Measurements from ENCODE around the gene ADGRL3.
"Not testable (repeated sequence)": the region's sequence is repeated elsewhere in the genome, so short reads cannot be mapped to it uniquely, and the experiment has no call there.

The ADGRL3 gene

DNA sequence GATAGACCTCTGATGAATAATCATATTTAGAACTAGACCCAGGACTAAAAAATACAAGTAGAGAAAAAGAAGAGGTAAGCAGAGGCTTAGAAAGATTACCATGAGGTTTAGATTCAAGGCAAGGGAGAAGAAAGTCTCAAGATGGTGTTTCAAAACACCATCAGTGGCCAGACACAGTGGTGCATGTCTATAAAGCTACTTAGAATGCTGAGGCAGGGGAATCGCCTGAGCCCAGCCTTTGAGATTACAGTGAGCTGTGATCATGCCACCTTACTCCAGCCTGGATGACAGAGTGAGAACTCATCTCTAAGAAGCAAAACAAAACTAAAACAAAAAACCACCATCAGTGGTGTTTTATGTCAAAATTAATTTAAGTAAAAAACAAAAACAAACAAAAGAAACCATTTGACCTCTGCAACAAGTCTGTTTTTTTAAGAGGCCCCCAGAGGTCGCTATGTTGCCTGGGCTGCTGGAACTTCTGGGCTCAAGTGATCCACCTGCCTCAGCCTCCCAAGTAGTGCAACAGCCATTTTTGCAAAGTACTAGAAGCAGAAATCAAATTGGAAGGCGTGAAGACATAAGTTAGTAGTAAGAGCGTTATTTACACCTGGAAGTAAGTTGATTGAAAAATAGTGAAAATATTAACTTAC is 784.3 kb downstream of the ADGRL3 start:
- Histone ChIP-seq H3K4me1 (ENCODE audit: insufficient read depth, poor library complexity, severe bottlenecking) (no peaks in the 10 kb centered on the region), H3K36me3 (ENCODE audit: low read depth) (no peaks in the 10 kb centered on the region), H3K27ac (ENCODE audit: poor library complexity, severe bottlenecking) (no peak overlapping the region), H3K4me3 (ENCODE audit: severe bottlenecking) (no peak overlapping the region), H3K27me3 (ENCODE audit: insufficient read depth, poor library complexity, severe bottlenecking) (no peaks in the 10 kb centered on the region), H3K9me3 (ENCODE audit: severe bottlenecking) (no peaks in the 10 kb centered on the region)
- ATAC-seq (ENCODE audit: low read depth) (no peak), DNase-seq (ENCODE audit: low spot score) (no peak)
- TF ChIP-seq CTCF (IDR thresholded peaks at IDR 0.05; ENCODE audit: poor library complexity, severe bottlenecking), result peak; percentile 14

- DNase-seq (ENCODE audit: low spot score), result no peak
- Histone ChIP-seq H3K36me3 (ENCODE audit: low read depth) (no peaks in the 10 kb centered on the region), H3K4me3 (ENCODE audit: severe bottlenecking) (no peak overlapping the region), H3K4me1 (ENCODE audit: insufficient read depth, poor library complexity, severe bottlenecking) (no peaks in the 10 kb centered on the region), H3K27ac (ENCODE audit: poor library complexity, severe bottlenecking) (no peak overlapping the region), H3K27me3 (ENCODE audit: insufficient read depth, poor library complexity, severe bottlenecking) (no peaks in the 10 kb centered on the region), H3K9me3 (ENCODE audit: severe bottlenecking) (no peaks in the 10 kb centered on the region)
- no peak for TF ChIP-seq CTCF (IDR thresholded peaks at IDR 0.05; ENCODE audit: poor library complexity, severe bottlenecking)
- no peak for ATAC-seq (ENCODE audit: low read depth)
Measured at GRCh38 chr4:61985426-61985825, 785.3 kb downstream of the ADGRL3 start.

- not testable (repeated sequence) for H3K9me3 ChIP-seq (ENCODE audit: severe bottlenecking); DNase-seq (ENCODE audit: low spot score); H3K27ac ChIP-seq (ENCODE audit: poor library complexity, severe bottlenecking); H3K27me3 ChIP-seq (ENCODE audit: insufficient read depth, poor library complexity, severe bottlenecking); H3K4me1 ChIP-seq (ENCODE audit: insufficient read depth, poor library complexity, severe bottlenecking); H3K36me3 ChIP-seq (ENCODE audit: low read depth); ATAC-seq (ENCODE audit: low read depth); H3K4me3 ChIP-seq (ENCODE audit: severe bottlenecking)
Measured at GRCh38 chr4:61986929-61987328, 786.8 kb downstream of the ADGRL3 start.

- no peak overlapping the region for H3K27ac ChIP-seq (ENCODE audit: poor library complexity, severe bottlenecking)
- no peaks in the 10 kb centered on the region for H3K4me1 ChIP-seq (ENCODE audit: insufficient read depth, poor library complexity, severe bottlenecking)
- H3K4me3 ChIP-seq (ENCODE audit: severe bottlenecking), result no peak overlapping the region
- DNase-seq (ENCODE audit: low spot score) (no peak), ATAC-seq (ENCODE audit: low read depth) (no peak)
- no peaks in the 10 kb centered on the region for H3K27me3 ChIP-seq (ENCODE audit: insufficient read depth, poor library complexity, severe bottlenecking)
- H3K9me3 ChIP-seq (ENCODE audit: severe bottlenecking), result no peaks in the 10 kb centered on the region
- TF ChIP-seq CTCF (IDR thresholded peaks at IDR 0.05; ENCODE audit: poor library complexity, severe bottlenecking), result no peak
- no peaks in the 10 kb centered on the region for H3K36me3 ChIP-seq (ENCODE audit: low read depth)
Measured at GRCh38 chr4:61992351-61992750, 792.2 kb downstream of the ADGRL3 start.

DNA sequence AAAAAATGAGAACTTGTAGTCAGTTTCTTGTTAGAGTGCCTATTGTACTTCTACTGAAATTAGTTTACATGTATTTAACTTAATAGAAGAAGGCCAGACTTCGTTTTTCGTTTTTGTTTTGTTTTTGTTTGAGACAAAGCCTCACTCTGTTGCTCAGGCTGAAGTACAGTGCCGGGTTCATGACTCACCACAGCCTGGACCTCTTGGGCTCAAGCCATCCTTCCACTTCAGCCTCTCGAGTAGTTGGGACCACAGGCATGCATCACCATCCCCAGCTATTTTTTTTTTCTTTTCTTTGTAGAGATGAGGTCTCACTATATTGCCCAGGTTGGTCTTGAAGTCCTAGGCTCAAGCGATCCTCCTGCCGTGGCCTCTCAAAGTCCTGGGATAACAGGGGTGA is 793.9 kb downstream of the ADGRL3 start:
- H3K4me3 ChIP-seq (ENCODE audit: severe bottlenecking), result no peak overlapping the region
- no peak for ATAC-seq (ENCODE audit: low read depth)
- no peak for DNase-seq (ENCODE audit: low spot score)
- H3K9me3 ChIP-seq (ENCODE audit: severe bottlenecking), result no peaks in the 10 kb centered on the region
- no peak for TF ChIP-seq CTCF (IDR thresholded peaks at IDR 0.05; ENCODE audit: poor library complexity, severe bottlenecking)
- H3K27me3 ChIP-seq (ENCODE audit: insufficient read depth, poor library complexity, severe bottlenecking), result no peaks in the 10 kb centered on the region
- H3K27ac ChIP-seq (ENCODE audit: poor library complexity, severe bottlenecking), result no peak overlapping the region
- no peaks in the 10 kb centered on the region for H3K36me3 ChIP-seq (ENCODE audit: low read depth)
- H3K4me1 ChIP-seq (ENCODE audit: insufficient read depth, poor library complexity, severe bottlenecking), result no peaks in the 10 kb centered on the region

Data from RWPE2 (cell line).